Myocyte (in vitro differentiated cells): Measurements from ENCODE around the gene ZFAND6. TPM values are rescaled to one million over a fixed set of nuclear protein-coding genes. Genes with fewer than 3 reads are reported as not detected.
"Not testable (repeated sequence)": the region's sequence is repeated elsewhere in the genome, so short reads cannot be mapped to it uniquely, and the experiment has no call there.

ENCODE experiments used
- DNase-seq: peaks from one replicate; pipeline ENCODE4 v3.0.0-alpha.2; 2012; ENCODE audit warnings: low read depth
- total RNA-seq: library from RNA; depleted of rRNA; stranded (reverse); fragments of >200 nt; gene quantifications from 2 replicates; pipeline ENCODE4 v1.2.3, GENCODE V29; 2014

The ZFAND6 gene
- total RNA-seq, 1 donor from 2014 or later, result 264 TPM

DNA sequence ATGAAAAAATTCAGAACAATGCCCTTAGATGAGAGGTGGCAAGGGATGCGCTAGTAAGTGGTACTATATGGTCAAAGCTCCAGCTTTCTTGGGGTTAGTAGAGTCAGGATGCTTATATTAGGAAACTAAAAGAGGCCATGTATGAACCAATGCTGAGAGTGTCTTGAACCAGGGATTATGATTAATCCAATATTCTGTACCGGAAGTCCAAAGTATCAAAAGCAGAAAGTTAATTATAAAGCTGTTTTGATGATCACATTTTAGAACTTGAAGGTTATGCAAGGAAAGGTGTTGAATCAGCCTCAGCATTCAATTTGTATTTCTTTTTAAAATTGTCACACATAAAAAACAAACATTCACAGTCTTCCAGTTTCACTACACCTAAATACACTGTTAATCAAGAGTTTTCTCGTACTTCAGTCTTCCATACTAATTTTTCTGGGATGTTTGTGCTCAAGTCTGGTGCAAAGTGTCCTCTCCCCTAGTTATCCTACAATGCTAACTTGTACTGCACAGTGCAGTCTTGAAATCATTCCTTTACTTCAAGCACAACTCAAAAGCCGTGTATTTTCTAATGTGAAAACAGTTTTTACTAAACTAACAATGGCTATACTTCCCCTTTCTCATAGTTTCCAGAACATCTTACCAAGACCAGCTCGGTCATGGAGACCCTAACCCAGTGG, 82.6 kb downstream of the ZFAND6 start:
- DNase-seq, result no peak

GRCh38 chr15:80142646-80143045, 83.2 kb downstream of the ZFAND6 start:
- no peak for DNase-seq

DNA sequence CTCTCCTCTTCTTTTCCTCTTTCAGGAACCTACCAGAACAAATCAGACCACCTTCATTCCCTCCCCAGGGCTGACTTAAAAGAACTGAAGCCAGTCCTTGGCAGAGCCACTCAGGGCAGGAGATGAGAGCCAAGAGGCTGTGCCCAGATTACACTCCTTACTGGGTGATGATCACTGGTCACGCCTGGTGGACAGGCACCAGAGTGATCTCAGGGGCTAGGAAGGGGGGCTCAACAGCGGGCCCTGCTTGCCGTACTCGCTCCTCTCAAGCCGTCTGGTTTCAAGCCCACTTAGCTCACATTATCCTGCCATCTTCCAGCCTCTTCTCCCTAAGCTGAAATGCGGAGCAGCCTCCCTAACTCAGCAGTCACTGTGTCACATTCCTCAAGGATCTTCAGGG, 91.7 kb downstream of the ZFAND6 start:
- DNase-seq, result no peak

DNA sequence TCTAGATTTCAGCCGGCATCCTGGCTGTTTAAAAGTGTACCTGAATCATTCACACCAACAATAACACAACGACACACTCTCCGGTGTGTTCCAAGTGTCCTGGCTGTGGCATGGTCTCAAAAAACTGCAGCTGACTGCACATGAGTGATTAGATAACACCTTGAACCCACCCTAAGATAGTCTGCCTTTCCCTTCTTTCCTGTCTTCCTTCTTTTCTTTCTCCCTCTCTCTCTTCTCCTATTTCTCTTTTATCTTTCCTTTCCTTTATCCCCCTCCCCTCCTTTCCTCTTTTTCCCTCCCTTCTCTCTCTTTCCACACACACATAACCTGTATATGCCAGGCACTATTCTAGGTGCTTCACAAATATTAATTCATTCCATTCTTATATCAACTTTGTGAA, 92.1 kb downstream of the ZFAND6 start:
- DNase-seq, result no peak

GRCh38 chr15:80152180-80152895, 92.9 kb downstream of the ZFAND6 start:
- DNase-seq, result peak; percentile 97

DNA sequence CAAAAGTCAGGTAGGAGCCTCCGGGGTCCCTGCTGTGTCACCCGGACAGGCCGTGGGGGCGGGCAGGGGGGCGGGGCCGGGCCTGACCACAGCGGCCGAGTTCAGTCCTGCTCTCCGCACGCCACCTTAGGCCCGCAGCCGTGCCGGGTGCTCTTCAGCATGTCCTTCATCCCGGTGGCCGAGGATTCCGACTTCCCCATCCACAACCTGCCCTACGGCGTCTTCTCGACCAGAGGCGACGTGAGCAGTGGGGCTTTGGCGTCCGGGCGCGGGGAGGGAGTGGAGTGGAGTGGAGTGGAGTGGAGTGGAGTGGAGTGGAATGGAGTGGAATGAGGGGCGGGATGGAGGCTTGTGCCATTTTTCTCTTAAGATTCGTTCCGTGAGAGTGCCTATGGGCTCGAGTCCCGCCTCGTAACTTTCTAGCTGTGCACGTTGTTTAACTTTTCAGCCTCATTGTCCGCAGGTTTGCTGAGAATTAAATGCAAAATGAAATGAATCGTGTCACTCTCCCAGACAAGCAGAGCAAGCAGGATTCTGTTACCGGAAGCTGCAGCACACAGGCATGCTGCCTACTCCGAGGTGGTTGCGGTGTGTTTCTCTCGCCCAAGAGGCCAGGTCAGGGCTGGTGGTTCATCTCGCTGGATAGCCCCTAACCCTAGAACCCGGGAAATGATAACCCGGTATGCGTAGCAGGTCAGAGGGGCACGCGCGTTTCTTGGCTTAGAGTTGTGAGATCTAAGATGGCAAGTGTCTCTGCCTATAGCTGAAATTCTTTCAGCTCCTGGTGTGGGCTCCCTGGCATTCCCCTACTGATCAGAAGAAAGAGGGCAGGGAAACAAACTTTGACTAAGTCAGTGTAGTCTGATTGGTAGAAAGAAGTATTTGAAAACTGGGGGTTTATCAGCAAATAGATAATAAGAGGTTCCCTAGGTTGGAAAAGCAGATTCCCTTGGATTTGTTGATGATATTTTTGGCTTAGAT, 93.7 kb downstream of the ZFAND6 start, which contains the start of gene FAH:
Gene FAH, plus strand, starts transcription at position 104 of the 981 bp plus-strand sequence. Its CDS starts 56 bp downstream, at position 160.
- peak; percentile 65 for DNase-seq

DNA sequence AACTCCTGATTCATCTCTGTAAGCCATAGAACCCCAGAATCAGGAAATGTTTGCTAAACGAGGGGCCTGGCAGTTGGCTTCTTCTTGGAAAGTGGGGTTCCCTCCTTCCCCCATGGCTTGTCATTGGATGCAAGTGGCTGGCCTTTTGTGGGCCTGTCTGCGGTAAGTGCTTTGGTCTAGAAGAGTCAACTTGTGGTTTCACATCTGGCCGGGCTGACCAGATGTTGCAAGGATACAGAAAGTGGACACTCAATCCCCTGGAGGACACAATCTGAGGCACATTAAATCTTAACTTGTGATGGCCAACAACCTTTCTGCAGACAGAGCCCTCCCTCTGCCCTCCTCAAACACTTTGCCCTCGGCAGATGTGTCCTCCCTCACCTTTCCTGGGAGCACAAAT, 94.4 kb downstream of the ZFAND6 start:
- no peak for DNase-seq

- DNase-seq, result peak; percentile 13
Observed at GRCh38 chr15:80154336-80154735, 94.9 kb downstream of the ZFAND6 start.

GRCh38 chr15:80155001-80155377, 95.5 kb downstream of the ZFAND6 start:
- no peak for DNase-seq

DNA sequence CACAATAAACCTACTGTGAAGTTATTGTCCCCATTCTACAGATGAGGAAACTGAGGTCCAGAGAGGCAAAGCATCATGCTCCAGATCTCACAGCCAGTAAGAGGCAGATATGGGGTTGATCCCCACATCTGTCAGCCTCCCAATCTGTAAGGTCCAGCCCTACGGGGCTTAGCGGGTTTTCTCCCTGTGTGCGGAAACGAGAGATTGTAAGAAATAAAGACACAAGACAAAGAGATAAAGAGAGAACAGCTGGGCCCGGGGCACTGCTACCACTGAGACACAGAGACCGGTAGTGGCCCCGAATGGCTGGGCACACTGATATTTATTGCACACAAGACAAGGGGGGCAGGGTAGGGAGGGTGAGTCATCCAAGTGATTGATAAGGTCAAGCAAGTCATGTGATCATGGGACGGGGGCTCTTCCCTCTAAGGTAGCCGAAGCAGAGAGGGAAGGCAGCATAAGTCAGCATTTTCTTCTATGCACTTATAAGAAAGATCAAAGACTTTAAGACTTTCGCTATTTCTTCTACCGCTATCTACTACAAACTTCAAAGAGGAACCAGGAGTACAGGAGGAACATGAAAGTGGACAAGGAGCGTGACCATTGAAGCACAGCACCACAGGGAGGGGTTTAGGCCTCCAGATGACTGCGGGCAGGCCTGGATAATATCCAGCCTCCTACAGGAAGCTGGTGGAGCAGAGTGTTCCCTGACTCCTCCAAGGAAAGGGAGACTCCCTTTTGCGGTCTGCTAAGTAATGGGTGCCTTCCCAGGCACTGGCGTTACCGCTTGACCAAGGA, 96.1 kb downstream of the ZFAND6 start:
- DNase-seq, result not testable (repeated sequence)

DNA sequence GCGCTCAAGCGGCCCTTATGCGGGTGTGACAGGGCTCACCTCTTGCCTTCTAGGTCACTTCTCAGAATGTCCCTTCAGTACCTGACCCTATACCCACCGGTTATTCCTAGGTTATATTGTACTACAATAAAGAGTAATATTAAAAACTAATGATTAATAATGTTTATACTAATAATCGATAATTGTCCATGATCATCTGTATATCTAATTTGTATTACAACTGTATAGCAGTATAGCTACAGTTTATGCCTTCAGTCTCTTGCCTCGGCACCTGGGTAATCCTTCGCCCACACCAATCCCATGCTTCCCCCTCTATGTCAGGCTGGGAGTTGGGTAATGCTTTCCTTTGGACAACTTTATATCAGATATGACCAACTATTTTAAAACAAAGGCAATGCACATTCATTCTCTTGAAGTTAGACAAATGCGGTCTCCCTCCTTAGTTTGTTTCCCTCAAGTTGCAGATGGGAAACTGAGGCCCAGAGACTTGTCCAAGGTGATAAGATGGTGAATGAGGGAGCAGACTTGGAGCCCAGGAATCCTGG, 96.8 kb downstream of the ZFAND6 start:
- DNase-seq, result no peak

- DNase-seq, result no peak
Observed at GRCh38 chr15:80157215-80157614, 97.7 kb downstream of the ZFAND6 start.

DNA sequence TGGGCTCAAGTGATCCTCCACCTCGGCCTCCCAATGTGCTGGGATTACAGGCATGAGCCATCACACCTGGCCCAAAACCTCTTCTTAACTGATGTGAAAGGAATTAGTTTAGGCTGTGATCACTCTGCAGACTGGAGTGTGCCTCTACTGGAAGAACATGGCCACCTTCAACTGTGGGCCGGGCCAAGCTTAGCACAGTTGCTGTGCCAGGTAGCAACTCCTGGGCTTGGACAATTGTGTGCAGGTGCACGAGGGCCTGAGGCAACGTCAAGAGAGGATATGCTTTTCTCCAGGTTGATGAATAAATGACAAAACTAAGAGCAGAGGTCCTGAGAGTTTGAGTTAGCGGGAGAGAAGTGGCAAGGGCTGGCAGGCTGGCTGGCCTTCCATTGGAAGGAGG, 99.8 kb downstream of the ZFAND6 start:
- DNase-seq, result no peak

GRCh38 chr15:80159811-80160569, 100.5 kb downstream of the ZFAND6 start:
- DNase-seq, result peak; percentile 16

DNA sequence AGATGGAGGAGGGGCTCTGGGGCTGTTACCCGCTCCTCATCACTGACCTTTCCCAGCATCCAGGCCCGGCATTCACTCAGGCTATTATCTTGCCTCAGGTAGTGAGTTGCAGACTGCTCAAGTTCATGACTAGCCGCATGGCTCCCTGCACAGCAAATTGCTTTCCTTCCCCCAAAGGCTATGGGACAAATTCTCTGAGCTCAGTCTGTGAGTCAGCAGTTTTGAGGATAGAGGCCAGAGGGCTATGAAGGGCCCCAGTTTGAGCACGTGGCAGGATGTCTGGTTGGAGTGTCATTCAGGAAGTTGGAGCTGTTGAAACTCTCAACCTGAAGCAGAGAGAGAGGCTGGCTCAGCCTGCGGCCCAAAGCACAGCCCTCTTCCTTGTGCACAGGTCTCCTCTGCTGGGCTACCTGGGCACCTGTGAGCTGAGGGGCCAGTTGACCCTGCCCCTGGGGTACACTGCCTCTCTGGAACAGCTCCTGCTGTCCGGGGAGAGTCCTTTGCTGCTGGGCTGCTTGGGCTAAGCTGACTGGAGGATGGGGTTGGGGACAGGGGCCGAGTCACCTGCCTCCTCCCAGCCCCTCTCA, 101.2 kb downstream of the ZFAND6 start:
- DNase-seq, result peak; percentile 77

GRCh38 chr15:80161468-80162016, 102.1 kb downstream of the ZFAND6 start:
- peak; percentile 32 for DNase-seq

GRCh38 chr15:80162059-80162554, 102.6 kb downstream of the ZFAND6 start:
- no peak for DNase-seq

GRCh38 chr15:80163217-80163616, 103.7 kb downstream of the ZFAND6 start:
- DNase-seq, result no peak

GRCh38 chr15:80163897-80164296, 104.4 kb downstream of the ZFAND6 start:
- DNase-seq, result no peak
